Measurements from ENCODE around the gene CRTC2. TPM values are rescaled to one million over a fixed set of nuclear protein-coding genes. Genes with fewer than 3 reads are reported as not detected.

Gene CRTC2
- total and polyA plus RNA-seq, 9 of the 15 experiments (the other 6 are each of a cell fraction or from before 2014, with no cell fraction given), result 2.7 to 26.4 (median 10.2) TPM

- TF ChIP-seq MAX (CRISPR knock-in tag; IDR thresholded peaks at IDR 0.05) (no peak), RBM39 (optimal IDR thresholded peaks at IDR 0.05; ENCODE audit: low read depth, low read length) (no peak), MYBL2 (IDR thresholded peaks at IDR 0.05; ENCODE audit: low read depth) (no peak), MYBL2 (CRISPR knock-in tag; IDR thresholded peaks at IDR 0.05; ENCODE audit: borderline replicate concordance) (no peak), MLX (CRISPR knock-in tag; conservative IDR thresholded peaks at IDR 0.05) (no peak), TRIM24 (IDR thresholded peaks at IDR 0.05) (no peak), ZNF318 (IDR thresholded peaks at IDR 0.05; ENCODE audit: borderline replicate concordance in 1 of 2, low read depth in 1 of 2) (no peak), BRD4 (IDR thresholded peaks at IDR 0.05) (no peak), GABPA (tag; conservative IDR thresholded peaks at IDR 0.05; ENCODE audit: low read depth) (peak; percentile 48; the same call in 1 of the 2 replicates), HMG20A (CRISPR knock-in tag; conservative IDR thresholded peaks at IDR 0.05) (no peak), ZNF507 (tag; conservative IDR thresholded peaks at IDR 0.05) (no peak), CHD4 (IDR thresholded peaks at IDR 0.05; ENCODE audit: insufficient read depth, insufficient replicate concordance, low read depth, low read length, poor library complexity, severe bottlenecking) (no peak), SMAD3 (CRISPR knock-in tag; conservative IDR thresholded peaks at IDR 0.05) (no peak), RUNX1 (IDR thresholded peaks at IDR 0.05; ENCODE audit: low read depth) (no peak), PML (IDR thresholded peaks at IDR 0.05; ENCODE audit: low read length) (peak; percentile 55; the same call in 1 of the 2 replicates), KLF1 (tag; IDR thresholded peaks at IDR 0.05) (no peak), SRF (CRISPR knock-in tag; IDR thresholded peaks at IDR 0.05) (peak in 1 of 2 experiments; percentile 39; a peak in 1 of 4 replicates), MEF2D (tag; conservative IDR thresholded peaks at IDR 0.05; ENCODE audit: low read depth) (no peak)
Measured at GRCh38 chr1:153922972-153923925, 35.2 kb downstream of the CRTC2 start, which contains the start of gene GATAD2B (continued).

Data from K562 (cell line).